H1 (cell line): Measurements from ENCODE around the gene NEU4. TPM values are rescaled to one million over a fixed set of nuclear protein-coding genes. Genes with fewer than 3 reads are reported as not detected.

Source experiments
- CTCF ChIA-PET: fragments of 300-600 bp; sonication (Branson Sonifier 250); formaldehyde crosslinking; loops from one replicate; lab custom pipeline; 2021; ENCODE audit not compliant: partially characterized antibody; lab: Charles Lee
- POLR2A ChIA-PET: fragments of 300-600 bp; sonication (Branson Sonifier 250); formaldehyde crosslinking; loops from one replicate; lab custom pipeline; 2021; ENCODE audit warnings: inconsistent platforms; ENCODE audit not compliant: partially characterized antibody; lab: Charles Lee
- DNase-seq, 2 experiments: peaks; one replicate each; pipeline versions ENCODE4 v3.0.0 to v3.0.0-alpha.2; 2010 to 2022; ENCODE audit warnings: low spot score in 2 of 2, low read depth in 1 of 2, mixed read lengths in 1 of 2
- FAIRE-seq: peaks from 2 replicates; lab custom pipeline; 2011; peaks lifted over from hg19 to GRCh38; lab: Jason Lieb, UNC
- H2AFZ ChIP-seq: 2 replicates; pipeline ENCODE4 v1.8.1; 2012; ENCODE audit warnings: low read length, inconsistent platforms
- H2AK5ac ChIP-seq: 2 replicates; pipeline ENCODE4 v1.6.1; 2013; ENCODE audit warnings: low read depth, low read length
- H2BK120ac ChIP-seq: replicated peaks from 2 replicates; pipeline ENCODE3; 2013; ENCODE audit warnings: low read depth, low read length, inconsistent platforms
- H2BK12ac ChIP-seq: 2 replicates; pipeline ENCODE4 v1.6.1; 2013; ENCODE audit warnings: low read depth, low read length
- H2BK15ac ChIP-seq: 2 replicates; pipeline ENCODE4 v1.6.1; 2013; ENCODE audit warnings: low read length
- H2BK20ac ChIP-seq: 2 replicates; pipeline ENCODE4 v1.6.1; 2013; ENCODE audit warnings: low read length
- H2BK5ac ChIP-seq: 2 replicates; pipeline ENCODE4 v1.6.1; 2013; ENCODE audit warnings: low read depth, low read length
- H3K14ac ChIP-seq: 2 replicates; pipeline ENCODE4 v1.6.1; 2013; ENCODE audit warnings: inconsistent platforms; ENCODE audit not compliant: insufficient read length
- H3K18ac ChIP-seq: 2 replicates; pipeline ENCODE4 v1.6.1; 2013; ENCODE audit warnings: low read length; ENCODE audit errors: extremely low read depth
- H3K23ac ChIP-seq: 2 replicates; pipeline ENCODE4 v1.6.1; 2013; ENCODE audit warnings: inconsistent platforms; ENCODE audit not compliant: insufficient read length
- H3K23me2 ChIP-seq: 2 replicates; pipeline ENCODE4 v1.6.1; 2013; ENCODE audit warnings: low read depth, low read length
- H3K27ac ChIP-seq: 2 replicates; pipeline ENCODE4 v1.6.1; 2011; ENCODE audit warnings: low read depth, low read length, inconsistent platforms
- H3K27me3 ChIP-seq, 4 experiments: replicated peaks in 1 of 4; 1 replicate in 1 of 4; 2 replicates in 3 of 4; pipeline versions ENCODE4 v1.6.1 to v1.8.1; 2011 to 2013; ENCODE audit warnings: low read length in 3 of 4, mild to moderate bottlenecking in 3 of 4, inconsistent platforms in 2 of 4, mixed read lengths in 2 of 4, moderate library complexity in 1 of 4; ENCODE audit not compliant: control insufficient read depth in 3 of 4, insufficient read depth in 3 of 4; ENCODE audit errors: extremely low read depth in 1 of 4
- H3K36me3 ChIP-seq, 4 experiments: 2 replicates each; pipeline versions ENCODE4 v1.6.1 to v1.8.1; 2011 to 2013; ENCODE audit warnings: mild to moderate bottlenecking in 4 of 4, low read length in 3 of 4, moderate library complexity in 2 of 4, control low read depth in 1 of 4, inconsistent platforms in 1 of 4; ENCODE audit not compliant: insufficient read depth in 4 of 4, control insufficient read depth in 2 of 4
- H3K4ac ChIP-seq: replicated peaks from 2 replicates; pipeline ENCODE3; 2013; ENCODE audit warnings: low read length, low read depth, mixed read lengths, inconsistent platforms; ENCODE audit not compliant: insufficient read length
- H3K4me1 ChIP-seq, 4 experiments: replicated peaks in 1 of 4; 1 replicate in 1 of 4; 2 replicates in 3 of 4; pipeline versions ENCODE4 v1.6.1 to v1.8.1; 2011 to 2013; ENCODE audit warnings: low read length in 3 of 4, inconsistent platforms in 2 of 4, mixed read lengths in 1 of 4; ENCODE audit not compliant: insufficient read depth in 4 of 4, control insufficient read depth in 3 of 4
- H3K4me2 ChIP-seq, 2 experiments: 2 replicates each; pipeline versions ENCODE4 v1.6.1 to v1.8.1; 2011 to 2013; ENCODE audit warnings: low read depth in 2 of 2, low read length in 2 of 2, control low read depth in 1 of 2, inconsistent platforms in 1 of 2, mild to moderate bottlenecking in 1 of 2; ENCODE audit not compliant: insufficient read depth in 1 of 2
- H3K4me3 ChIP-seq, 4 experiments: fragments of 200-600, 300-600 bp in 1 of 4; sonication (generic), shearing (Covaris generic), sonication (Bioruptor Twin) in 1 of 4; 2 replicates each; pipeline versions ENCODE4 v1.5.1 to v1.8.1; 2011 to 2016; ENCODE audit warnings: low read length in 4 of 4, low read depth in 3 of 4, control low read depth in 2 of 4, inconsistent platforms in 2 of 4, mild to moderate bottlenecking in 2 of 4, mixed read lengths in 1 of 4, moderate library complexity in 1 of 4; ENCODE audit not compliant: insufficient read depth in 2 of 4; ENCODE audit errors: extremely low read depth in 1 of 4
- H3K56ac ChIP-seq: replicated peaks from 2 replicates; pipeline ENCODE3; 2013; ENCODE audit warnings: low read depth, mild to moderate bottlenecking, mixed read lengths, low read length, inconsistent platforms; ENCODE audit not compliant: insufficient read length
- H3K79me1 ChIP-seq: 2 replicates; pipeline ENCODE4 v1.6.1; 2013; ENCODE audit warnings: low read depth, low read length, control low read depth
- H3K79me2 ChIP-seq, 2 experiments: 2 replicates each; pipeline versions ENCODE4 v1.6.1 to v1.8.1; 2012 to 2013; ENCODE audit warnings: low read length in 2 of 2, mild to moderate bottlenecking in 2 of 2, inconsistent platforms in 1 of 2; ENCODE audit not compliant: insufficient read depth in 2 of 2, control insufficient read depth in 1 of 2
- H3K9ac ChIP-seq, 4 experiments: replicated peaks in 1 of 4; 1 replicate in 1 of 4; 2 replicates in 3 of 4; pipeline versions ENCODE4 v1.6.1 to v1.8.1; 2011 to 2013; ENCODE audit warnings: low read depth in 3 of 4, low read length in 3 of 4, control low read depth in 2 of 4, mild to moderate bottlenecking in 2 of 4, moderate library complexity in 2 of 4, inconsistent platforms in 1 of 4; ENCODE audit errors: extremely low read depth in 1 of 4
- H3K9me3 ChIP-seq, 2 experiments: 2 replicates each; pipeline versions ENCODE4 v1.6.1 to v1.8.1; 2012 to 2013; ENCODE audit warnings: mild to moderate bottlenecking in 2 of 2, moderate library complexity in 2 of 2, control low read depth in 1 of 2, inconsistent platforms in 1 of 2, low read depth in 1 of 2, low read length in 1 of 2, mixed read lengths in 1 of 2; ENCODE audit not compliant: insufficient read depth in 2 of 2
- H4K20me1 ChIP-seq, 2 experiments: replicated peaks in 1 of 2; 2 replicates each; pipeline versions ENCODE3 to v1.8.1; 2011 to 2013; ENCODE audit warnings: inconsistent platforms in 2 of 2, low read length in 2 of 2, mild to moderate bottlenecking in 1 of 2; ENCODE audit not compliant: insufficient read depth in 2 of 2, control insufficient read depth in 1 of 2
- H4K5ac ChIP-seq: 2 replicates; pipeline ENCODE4 v1.6.1; 2013; ENCODE audit warnings: low read length, low read depth, mixed read lengths, inconsistent platforms; ENCODE audit not compliant: insufficient read length
- H4K8ac ChIP-seq: 2 replicates; pipeline ENCODE4 v1.8.0; 2013; ENCODE audit warnings: mild to moderate bottlenecking, moderate library complexity, low read length, inconsistent platforms; ENCODE audit not compliant: insufficient read depth; ENCODE audit errors: extremely low read depth
- H4K91ac ChIP-seq: replicated peaks from 2 replicates; pipeline ENCODE3; 2013; ENCODE audit warnings: low read length, mixed read lengths, inconsistent platforms; ENCODE audit not compliant: insufficient read length
- CEBPB ChIP-seq: IDR thresholded peaks from 2 replicates; pipeline ENCODE4 v1.6.1; 2012; ENCODE audit warnings: low read depth, low read length
- MAX ChIP-seq: IDR thresholded peaks from 2 replicates; pipeline ENCODE4 v1.6.1; 2012; ENCODE audit warnings: inconsistent platforms
- POLR2A ChIP-seq, 2 experiments: IDR thresholded peaks; 1 replicate in 1 of 2; 2 replicates in 1 of 2; pipeline ENCODE4 v1.6.1; 2011; ENCODE audit warnings: low read depth in 2 of 2, low read length in 2 of 2, mild to moderate bottlenecking in 2 of 2; ENCODE audit errors: control extremely low read depth in 1 of 2
- WGBS, 2 experiments: shearing (Covaris generic) in 1 of 2; methylation state at CpG; one replicate each; pipeline versions ENCODE4 v1.1.6 to v1.1.7; 2013 to 2015; ENCODE audit warnings: low lambda C conversion rate in 2 of 2, mixed read lengths in 2 of 2, inconsistent platforms in 1 of 2, low coverage in 1 of 2, missing lambda C conversion rate in 1 of 2; ENCODE audit not compliant: insufficient replicate concordance in 2 of 2, insufficient coverage in 1 of 2, insufficient read length in 1 of 2; ENCODE audit errors: extremely low coverage in 1 of 2, missing lambda C conversion rate in 1 of 2; 5-methylcytosine and 5-hydroxymethylcytosine counted together
- polyA plus RNA-seq, 7 experiments: library from polyadenylated mRNA; depleted of rRNA in 3 of 7; stranded (reverse) in 5 of 7; unstranded in 2 of 7; fragments of >200 nt in 5 of 7; fragments of 200-250 nt in 2 of 7; gene quantifications; 1 replicate in 5 of 7; 2 replicates in 1 of 7; 4 replicates in 1 of 7; pipeline versions ENCODE4 v1.2.1 to v1.2.3, GENCODE V29; 2011 to 2013; ENCODE audit warnings: missing spikeins in 2 of 7, mixed read lengths in 2 of 7
- total RNA-seq: library from RNA; stranded (reverse); fragmentation: NEBNext Ultra II Directional; extraction: Animal tissue kit (Norgen Biotek cat#: 25700); gene quantifications from 2 replicates; pipeline ENCODE4 v1.2.1, GENCODE V29; 2021

Gene NEU4
- total and polyA plus RNA-seq, 2 of the 8 experiments (the other 6 are each of a cell fraction or from before 2014, with no cell fraction given): 0.32 to 0.50 TPM

GRCh38 chr2:241771286-241772062 is 37.5 kb upstream of the NEU4 start:
- TF ChIP-seq MAX: peak; percentile 60; the same call in 1 of the 2 replicates
- peak; percentile 71 for TF ChIP-seq CEBPB
- no peak for TF ChIP-seq POLR2A (IDR thresholded peaks at IDR 0.05; ENCODE audit: control extremely low read depth in 1 of 2, low read depth in 2 of 2, low read length in 2 of 2)
- Histone ChIP-seq H3K56ac (no peak overlapping the region), H3K79me1 (no peaks in the 10 kb centered on the region), H3K9me3 (no peaks in the 10 kb centered on the region), H3K4me3 (no peak overlapping the region), H3K9ac (no peak overlapping the region), H3K36me3 (no peaks in the 10 kb centered on the region), H3K23me2 (no peaks in the 10 kb centered on the region), H2AFZ (no peak overlapping the region), H3K79me2 (no peaks in the 10 kb centered on the region), H2BK5ac (no peak overlapping the region), H3K4me1 (peaks cover 0 to 14% (median 6%) of the 10 kb centered on the region in 4 experiments; a peak in 5 of 7 replicates), H3K23ac (no peak overlapping the region), H3K4me2 (no peak overlapping the region), H2BK20ac (no peak overlapping the region), H4K20me1 (peaks cover 0 to 2% of the 10 kb centered on the region in 2 experiments), H3K14ac (no peak overlapping the region), H3K18ac (no peak overlapping the region), H2BK120ac (no peak overlapping the region), H2BK15ac (0 out of 2 replicates have a peak overlapping the region, but pooled peaks have one; percentile 81), H2AK5ac (no peak overlapping the region), H3K27ac (no peak overlapping the region), H3K27me3 (no peaks in the 10 kb centered on the region), H2BK12ac (peak overlapping the region; percentile 9; the same call in 1 of the 2 replicates), H3K4ac (peak overlapping the region; percentile 12), H4K8ac (peak overlapping the region; percentile 80; the same call in 1 of the 2 replicates), H4K5ac (no peak overlapping the region), H4K91ac (peak overlapping the region; percentile 1)
- peak in 1 of 2 experiments; percentile 52 for DNase-seq
- ChIA-PET POLR2A (interaction anchor here (1.8 kb wide), 1 partner anchor 71 kb away, joined by 5 read pairs; the partner anchor contains the start of gene ING5), CTCF (interaction anchor here (1.2 kb wide), 1 partner anchor 83 kb away, joined by 3 read pairs; no protein-coding TSS in a partner anchor)
- no peak for FAIRE-seq
- WGBS, 2 experiments: 82% methylated on average over 30 of the region's 38 CpGs; no CpG with 5 or more reads in 1 of the 2 experiments
